GM20000 (cell line): ENCODE data around the gene C22orf39.

ENCODE experiments used
- DNase-seq: peaks from one replicate; pipeline ENCODE4 v3.0.0; 2012; ENCODE audit warnings: low spot score
- TF ChIP-seq, protein P1 (sequence below): IDR thresholded peaks from 2 replicates; pipeline ENCODE4 v1.5.1; 2012; ENCODE audit warnings: mild to moderate bottlenecking, control low read depth; ENCODE audit errors: extremely low read depth, missing control alignments

The C22orf39 gene

DNA sequence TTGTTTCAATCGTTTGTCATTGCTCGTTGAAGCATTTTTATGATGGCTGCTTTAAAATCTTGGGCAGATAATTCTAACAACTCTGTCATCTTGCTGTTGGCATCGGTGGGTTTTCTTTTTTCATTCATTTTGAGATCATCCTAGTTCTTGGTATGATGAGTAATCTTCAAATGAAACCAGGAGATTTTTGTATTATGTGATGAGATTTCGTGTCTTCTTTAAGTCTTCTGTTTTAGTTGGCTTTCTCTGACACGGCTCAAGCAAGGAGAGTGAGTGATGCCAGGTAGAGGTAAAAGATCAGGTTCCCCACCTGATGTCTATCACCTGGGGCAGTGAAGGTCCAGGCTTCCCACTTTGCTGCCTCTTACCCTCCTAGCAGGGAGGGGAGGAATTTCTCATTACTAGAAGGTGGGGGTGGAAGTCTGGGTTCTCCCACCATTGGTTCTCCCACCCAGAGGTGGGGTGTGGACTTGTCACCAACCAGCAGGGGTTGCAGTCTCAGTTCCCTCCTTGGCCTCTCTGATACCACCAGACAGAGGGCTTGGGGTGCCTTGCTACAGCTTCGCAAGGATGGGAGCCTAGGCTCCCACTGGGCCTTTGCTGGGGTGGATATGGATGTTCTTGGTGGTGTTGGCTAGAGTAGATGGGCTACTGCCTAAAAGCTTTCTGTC is 45.1 kb upstream of the C22orf39 start:
- TF ChIP-seq, protein P1, sequence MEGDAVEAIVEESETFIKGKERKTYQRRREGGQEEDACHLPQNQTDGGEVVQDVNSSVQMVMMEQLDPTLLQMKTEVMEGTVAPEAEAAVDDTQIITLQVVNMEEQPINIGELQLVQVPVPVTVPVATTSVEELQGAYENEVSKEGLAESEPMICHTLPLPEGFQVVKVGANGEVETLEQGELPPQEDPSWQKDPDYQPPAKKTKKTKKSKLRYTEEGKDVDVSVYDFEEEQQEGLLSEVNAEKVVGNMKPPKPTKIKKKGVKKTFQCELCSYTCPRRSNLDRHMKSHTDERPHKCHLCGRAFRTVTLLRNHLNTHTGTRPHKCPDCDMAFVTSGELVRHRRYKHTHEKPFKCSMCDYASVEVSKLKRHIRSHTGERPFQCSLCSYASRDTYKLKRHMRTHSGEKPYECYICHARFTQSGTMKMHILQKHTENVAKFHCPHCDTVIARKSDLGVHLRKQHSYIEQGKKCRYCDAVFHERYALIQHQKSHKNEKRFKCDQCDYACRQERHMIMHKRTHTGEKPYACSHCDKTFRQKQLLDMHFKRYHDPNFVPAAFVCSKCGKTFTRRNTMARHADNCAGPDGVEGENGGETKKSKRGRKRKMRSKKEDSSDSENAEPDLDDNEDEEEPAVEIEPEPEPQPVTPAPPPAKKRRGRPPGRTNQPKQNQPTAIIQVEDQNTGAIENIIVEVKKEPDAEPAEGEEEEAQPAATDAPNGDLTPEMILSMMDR: no peak
- DNase-seq: no peak

DNA sequence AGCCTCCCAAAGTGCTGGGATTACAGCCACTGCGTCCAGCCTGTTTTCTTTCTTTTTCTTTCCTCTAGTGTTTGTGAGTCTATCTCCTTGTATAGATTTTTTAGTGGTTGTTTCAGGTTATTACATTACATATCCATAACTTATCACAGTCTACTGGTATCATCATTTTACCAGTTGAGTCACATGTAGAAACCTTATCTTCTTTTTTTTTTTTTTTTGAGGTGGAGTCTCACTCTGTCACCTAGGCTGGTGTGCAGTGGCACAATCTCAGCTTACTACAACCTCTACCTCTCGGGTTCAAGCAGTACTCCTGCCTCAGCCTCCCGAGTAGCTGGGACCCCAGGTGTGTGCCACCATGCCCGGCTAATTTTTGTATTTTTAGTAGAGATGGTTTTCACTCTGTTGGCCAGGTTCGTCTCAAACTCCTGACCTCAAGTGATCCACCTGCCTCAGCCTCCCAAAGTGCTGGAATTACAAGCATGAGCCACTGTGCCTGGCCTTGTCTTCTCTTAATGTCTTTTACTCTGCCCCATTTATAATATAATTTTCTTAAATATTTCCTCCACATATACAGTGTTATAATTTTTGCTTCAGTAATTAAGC is 43.2 kb upstream of the C22orf39 start:
- DNase-seq: no peak
- TF ChIP-seq, protein P1: no peak

DNA sequence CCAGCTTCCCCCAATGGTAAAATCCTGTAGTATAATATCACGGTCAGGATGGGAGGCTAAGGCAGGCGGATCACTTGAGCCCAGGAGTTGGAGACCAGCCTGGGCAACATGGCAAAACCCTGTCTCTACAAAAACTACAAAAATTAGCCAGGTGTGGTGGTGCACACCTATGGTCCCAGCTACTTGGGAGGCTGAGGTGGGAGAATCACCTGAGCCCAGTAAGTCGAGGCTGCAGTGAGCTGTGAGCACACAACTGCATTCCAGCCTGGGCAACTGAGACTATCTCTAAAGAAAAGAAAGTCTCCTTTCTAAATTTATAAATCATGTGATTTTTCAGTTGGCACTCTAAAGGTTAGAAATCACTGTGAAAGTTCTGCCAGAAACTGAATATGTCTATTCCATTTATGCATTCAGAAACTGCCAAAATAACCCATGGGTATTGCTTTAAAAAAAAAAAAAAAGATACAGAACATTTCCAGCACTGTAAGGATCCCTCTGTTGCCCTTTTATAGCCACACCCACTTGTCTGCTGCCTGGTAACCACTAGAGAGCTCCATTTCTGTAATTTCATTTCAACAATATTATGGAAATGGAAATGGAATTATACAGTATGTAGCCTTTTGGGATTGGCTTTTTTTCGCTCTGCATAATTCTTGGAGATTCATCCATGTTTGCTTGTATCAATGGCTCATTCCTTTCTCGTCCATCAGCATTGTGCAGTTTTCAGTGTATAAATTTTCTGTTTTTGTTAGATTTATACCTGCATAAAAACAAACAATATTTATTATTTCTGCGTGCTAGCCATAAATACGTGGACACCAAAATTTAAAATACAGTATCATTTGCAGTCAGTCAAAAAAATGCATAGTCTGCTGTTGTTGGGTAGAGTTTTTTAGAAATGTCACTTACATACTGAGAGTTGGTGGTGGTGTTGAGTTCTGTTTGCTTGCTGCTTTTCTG is 41.7 kb upstream of the C22orf39 start:
- DNase-seq: no peak
- TF ChIP-seq, protein P1: no peak

DNA sequence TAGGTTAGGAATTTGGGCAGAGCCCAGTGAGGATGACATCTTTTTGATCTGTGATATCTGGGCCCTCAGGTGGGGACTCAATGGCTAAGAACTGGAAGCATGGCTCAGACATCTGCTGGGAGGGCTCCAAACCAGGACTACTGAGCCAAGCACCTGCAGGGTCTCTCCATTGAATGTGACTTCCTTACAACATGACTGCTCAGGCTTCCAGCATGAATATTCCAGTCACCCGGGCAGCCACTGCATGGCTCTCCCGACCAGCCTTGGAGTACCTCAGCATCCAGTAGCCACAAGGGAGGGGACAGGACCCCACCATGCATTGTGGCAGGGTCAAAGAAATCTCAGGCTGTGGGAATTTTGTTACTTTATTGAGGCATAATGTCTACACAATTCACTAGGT is 40.8 kb upstream of the C22orf39 start:
- TF ChIP-seq, protein P1: no peak
- no peak for DNase-seq

GRCh38 chr22:19483481-19484244 is 36.2 kb upstream of the C22orf39 start:
- DNase-seq: no peak
- TF ChIP-seq, protein P1: no peak

- DNase-seq: no peak
- TF ChIP-seq, protein P1: no peak
Measured at GRCh38 chr22:19482297-19482696, 34.8 kb upstream of the C22orf39 start.
